Left lobe of liver (tissue), 2 donors: Measurements from ENCODE around the gene CBL. TPM values are rescaled to one million over a fixed set of nuclear protein-coding genes. Genes with fewer than 3 reads are reported as not detected.

Experiments
- ATAC-seq: fragments of 200-7000 bp; cut with Tn5 transposase; one replicate; pipeline ENCODE4 v1.9.1; 2020; ENCODE audit warnings: mild to moderate bottlenecking, moderate library complexity
- DNase-seq: peaks from one replicate; pipeline ENCODE4 v3.0.0-alpha.2; 2020; ENCODE audit warnings: low spot score
- total RNA-seq: library from RNA; stranded (reverse); gene quantifications from one replicate; pipeline ENCODE4 v1.2.1, GENCODE V29; 2021
- donor health status: DM: no; HTN: no; CAD: no; lungs with moderate emphysema.
- donor health status: DM: no; HTN: yes; CAD: no.

Gene CBL
- total RNA-seq, 1 donor from 2014 or later, result 3.2 TPM

DNA sequence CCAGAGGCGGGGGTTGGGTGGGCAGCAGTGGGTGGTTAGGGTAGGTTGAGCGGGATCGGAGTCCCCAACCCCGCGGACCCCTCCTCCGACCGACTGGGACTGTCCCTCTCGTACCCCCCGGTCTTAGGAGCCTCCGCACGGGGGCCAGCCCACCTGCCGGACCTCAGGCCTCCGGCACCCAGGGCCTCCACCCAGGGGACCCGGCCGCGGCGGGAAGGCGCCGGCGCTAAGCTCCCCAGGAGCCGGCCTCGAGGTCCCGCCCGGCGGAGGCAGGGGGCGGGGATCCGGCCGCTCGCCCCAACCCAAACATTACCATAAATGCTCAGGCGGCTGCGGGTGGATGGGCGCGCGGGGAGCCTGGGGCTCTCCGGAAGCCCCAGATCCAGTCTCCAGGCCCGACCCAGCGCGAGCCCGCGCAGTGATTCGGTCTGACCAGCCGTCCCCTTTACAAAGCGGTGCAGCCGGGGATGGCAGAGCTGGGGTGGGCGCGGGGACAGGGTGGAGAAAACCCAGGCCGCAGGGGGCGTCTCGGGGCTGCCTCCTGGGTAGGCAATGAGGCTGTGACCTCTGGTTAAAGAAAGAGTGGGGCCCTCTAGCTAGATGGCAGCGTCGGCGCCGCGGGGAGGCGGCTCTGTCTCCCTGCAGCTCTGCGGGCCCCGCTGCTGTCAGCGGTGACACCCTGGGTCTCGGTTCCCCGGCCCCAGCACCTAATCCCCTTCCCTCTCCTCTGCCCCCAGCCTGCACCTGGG, 114.8 kb downstream of the CBL start:
- DNase-seq (peak; percentile 49), ATAC-seq (peak; percentile 47)

DNA sequence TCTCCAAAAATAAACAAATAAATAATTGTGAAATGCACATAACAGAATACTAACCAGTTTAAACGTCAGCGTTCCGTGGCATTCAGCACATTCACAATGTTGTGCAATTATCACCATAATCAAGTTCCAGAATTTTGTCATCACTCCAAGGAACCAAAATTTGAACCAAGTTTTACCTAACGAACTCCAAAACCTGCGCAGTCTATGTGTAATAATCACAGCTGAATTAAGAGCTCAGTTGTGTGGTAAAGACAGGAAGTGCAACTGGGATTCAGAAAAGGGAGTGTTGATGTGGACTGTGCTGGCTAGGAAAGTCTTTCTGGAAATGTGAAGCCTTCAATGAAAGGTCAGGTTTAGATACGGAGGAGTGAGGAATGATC, 116.2 kb downstream of the CBL start:
- no peak for DNase-seq
- no peak for ATAC-seq

GRCh38 chr11:119322921-119323531, 116.9 kb downstream of the CBL start:
- no peak for ATAC-seq
- no peak for DNase-seq

GRCh38 chr11:119323532-119324033, 117.4 kb downstream of the CBL start:
- DNase-seq (peak; percentile 68), ATAC-seq (peak; percentile 55)

DNA sequence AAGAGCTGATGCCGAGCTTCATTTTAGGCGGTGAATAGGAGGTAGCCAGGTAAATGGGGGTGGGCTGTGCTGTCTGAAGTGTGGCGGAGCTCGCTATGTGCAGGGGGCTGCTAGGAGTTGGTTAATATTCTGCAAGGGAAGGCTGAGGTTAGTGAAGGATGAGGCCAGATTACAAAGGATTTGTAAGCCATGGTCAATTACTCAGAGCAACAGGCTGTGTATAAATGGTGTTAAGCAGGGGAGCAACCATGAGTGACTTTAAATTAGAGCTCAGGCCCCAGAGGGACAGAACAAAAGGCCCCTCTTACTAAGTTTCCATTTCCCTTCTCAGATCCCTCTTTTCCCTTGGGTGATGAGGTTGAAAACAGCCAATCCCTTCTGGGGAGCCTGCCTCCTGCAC, 118.0 kb downstream of the CBL start:
- no peak for ATAC-seq
- DNase-seq, result peak; percentile 2

DNA sequence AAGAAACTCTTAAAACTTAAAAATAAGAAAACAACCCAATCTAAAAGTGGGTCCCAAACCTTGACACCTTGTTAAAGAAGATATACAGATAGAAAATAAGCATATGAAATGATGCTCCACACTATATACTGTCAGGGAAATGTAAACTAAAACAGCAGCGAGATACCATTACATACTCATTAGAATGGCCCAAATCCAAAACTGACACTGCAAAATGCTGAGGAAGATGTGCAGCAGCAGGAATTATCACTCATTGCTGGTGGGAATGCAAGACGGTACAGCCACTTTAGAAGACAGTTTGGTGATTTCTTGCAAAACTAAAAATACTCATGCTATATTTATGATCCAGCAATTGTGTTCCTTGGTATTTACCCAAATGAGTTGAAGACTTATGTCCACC, 123.2 kb downstream of the CBL start:
- DNase-seq, result no peak
- ATAC-seq, result no peak

- ATAC-seq, result no peak
- no peak for DNase-seq
Observed at GRCh38 chr11:119330237-119330636, 124.1 kb downstream of the CBL start.

DNA sequence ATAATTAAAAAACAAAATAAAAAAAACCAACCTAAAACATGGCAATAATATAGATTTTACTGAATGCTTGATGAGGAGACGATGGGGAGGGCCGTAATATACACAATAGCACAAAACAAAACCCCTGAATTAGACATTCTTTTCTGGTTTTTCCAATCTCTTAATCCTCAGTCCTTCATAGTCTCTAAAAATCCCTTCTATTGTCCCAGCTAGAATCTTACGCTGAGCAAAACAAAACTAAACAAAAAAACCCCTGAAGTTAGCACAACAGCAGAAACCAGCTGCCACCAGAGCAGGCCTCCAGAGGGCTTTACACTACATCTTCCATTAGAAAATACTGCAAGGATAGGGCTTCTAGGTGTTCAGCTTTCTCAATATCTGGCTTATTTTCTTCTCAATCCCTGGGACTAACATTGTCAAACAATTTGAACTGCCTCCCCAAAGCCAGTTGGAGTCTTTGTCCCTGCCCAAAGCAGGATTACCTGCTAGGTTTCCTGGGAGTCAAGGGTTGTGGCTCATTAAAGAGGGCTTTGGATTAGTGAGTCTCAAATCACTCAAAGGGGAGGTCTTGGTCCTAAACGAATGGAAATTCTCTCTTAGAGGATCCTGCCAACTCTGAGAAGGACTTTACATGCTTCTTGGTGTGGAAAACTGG, 126.1 kb downstream of the CBL start:
- ATAC-seq, result no peak
- no peak for DNase-seq

GRCh38 chr11:119334174-119334930, 128.2 kb downstream of the CBL start, which contains the start of gene RNF26:
Gene RNF26, plus strand, starts transcription at chr11:119334527. Its CDS starts 596 bp downstream, at chr11:119335123.
- peak; percentile 88 for ATAC-seq
- peak; percentile 96 for DNase-seq

- ATAC-seq (no peak), DNase-seq (peak; percentile 47)
Observed at GRCh38 chr11:119335091-119335654, 129.0 kb downstream of the CBL start.

DNA sequence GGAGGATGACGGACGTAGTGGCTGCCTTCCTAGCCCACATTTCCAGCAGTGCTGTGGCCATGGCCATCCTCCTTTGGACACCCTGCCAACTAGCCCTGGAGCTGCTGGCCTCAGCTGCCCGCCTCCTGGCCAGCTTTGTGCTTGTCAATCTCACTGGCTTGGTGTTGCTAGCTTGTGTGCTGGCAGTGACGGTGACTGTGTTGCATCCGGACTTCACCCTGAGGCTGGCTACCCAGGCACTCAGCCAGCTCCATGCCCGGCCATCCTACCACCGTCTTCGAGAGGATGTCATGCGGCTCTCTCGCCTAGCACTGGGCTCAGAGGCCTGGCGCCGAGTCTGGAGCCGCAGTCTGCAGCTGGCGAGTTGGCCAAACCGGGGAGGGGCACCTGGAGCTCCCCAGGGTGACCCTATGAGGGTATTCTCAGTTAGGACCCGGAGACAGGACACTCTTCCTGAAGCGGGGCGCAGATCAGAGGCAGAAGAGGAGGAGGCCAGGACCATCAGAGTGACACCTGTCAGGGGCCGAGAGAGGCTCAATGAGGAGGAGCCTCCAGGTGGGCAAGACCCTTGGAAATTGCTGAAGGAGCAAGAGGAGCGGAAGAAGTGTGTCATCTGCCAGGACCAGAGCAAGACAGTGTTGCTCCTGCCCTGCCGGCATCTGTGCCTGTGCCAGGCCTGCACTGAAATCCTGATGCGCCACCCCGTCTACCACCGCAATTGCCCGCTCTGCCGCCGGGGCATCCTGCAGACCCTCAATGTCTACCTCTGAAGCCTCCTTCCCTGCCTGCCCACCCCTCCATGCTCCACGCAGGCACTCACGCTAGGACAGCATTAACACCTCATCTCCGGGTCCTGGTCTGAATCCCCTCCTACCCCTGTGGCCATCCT, 129.8 kb downstream of the CBL start:
- ATAC-seq (peak; percentile 72), DNase-seq (peak; percentile 94)

DNA sequence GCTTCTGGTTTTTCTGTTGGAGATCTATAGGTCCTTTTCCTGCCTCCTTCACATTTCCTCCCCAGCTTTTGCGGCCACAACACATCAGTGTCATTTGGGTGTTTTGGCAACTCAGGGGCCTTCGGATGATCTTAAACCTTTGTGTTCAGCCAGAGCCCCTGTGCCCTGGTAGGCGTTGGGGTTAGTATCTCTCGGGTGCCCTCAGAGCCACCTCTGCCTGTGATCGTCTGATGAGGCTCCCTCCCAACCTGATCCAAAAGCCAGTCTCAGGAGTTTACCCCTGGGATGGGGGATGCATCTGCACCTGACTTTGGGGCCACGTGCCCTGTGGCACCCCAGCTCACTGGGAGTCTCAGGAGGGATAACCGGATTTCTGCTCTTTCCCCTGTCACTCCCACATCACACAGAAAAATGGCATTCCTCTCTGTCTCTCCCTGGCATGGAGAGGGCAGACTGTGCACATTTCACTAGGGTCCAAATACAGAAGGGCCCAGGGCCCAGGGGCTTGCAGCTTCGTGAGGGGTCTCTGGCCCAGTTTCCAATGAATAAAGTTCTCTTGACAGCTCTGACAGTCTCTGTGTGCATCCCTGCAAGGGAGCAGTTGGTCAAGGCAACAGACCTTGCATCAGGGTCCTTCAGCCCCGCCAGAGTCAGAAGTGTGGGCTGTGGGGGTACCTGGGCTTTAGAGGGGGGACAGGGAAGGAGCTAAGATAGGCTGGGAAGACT, 130.8 kb downstream of the CBL start:
- DNase-seq (no peak), ATAC-seq (no peak)

- no peak for ATAC-seq
- no peak for DNase-seq
Observed at GRCh38 chr11:119337581-119338317, 131.6 kb downstream of the CBL start.

- ATAC-seq (peak; percentile 28), DNase-seq (no peak)
Observed at GRCh38 chr11:119338318-119338890, 132.3 kb downstream of the CBL start.

DNA sequence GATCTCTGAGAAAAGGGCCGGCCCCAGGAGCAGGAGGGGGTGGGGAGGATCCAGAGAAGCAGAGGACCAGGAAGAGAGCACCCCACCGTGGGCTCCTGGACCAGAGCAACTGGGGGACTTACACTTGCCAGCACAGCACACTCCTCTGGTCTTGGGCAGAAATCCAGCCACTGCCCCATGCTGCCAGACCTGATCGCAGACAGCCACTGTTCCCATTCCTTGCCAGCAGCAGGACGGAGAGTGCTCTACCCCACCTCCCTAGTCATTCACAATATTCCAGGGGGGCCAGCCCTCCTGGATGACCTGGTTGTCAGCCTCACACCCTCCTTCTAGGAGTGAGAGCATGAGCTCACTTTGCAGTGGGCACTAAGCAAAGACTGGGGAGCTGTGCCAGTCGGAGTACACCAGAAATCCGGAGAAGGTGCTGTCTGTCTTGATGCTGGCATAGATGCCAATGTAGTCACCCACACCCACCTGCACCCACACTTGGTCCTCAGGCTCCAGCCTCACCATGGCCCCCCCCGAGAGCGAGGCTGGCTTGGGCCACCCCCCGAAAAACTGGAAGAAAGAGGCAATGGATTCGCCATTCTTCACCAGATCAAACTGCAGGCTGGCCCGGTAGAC, 132.9 kb downstream of the CBL start:
- ATAC-seq (no peak), DNase-seq (no peak)

GRCh38 chr11:119339589-119340334, 133.6 kb downstream of the CBL start:
- DNase-seq (no peak), ATAC-seq (peak; percentile 64)
